CD4-positive, alpha-beta T cell treated with Interferon gamma for 1 hour (primary cell): Measurements from ENCODE around the gene PAFAH1B2.
"Not testable (repeated sequence)": the region's sequence is repeated elsewhere in the genome, so short reads cannot be mapped to it uniquely, and the experiment has no call there.

Source experiments
- DNase-seq: peaks from one replicate; pipeline ENCODE4 v3.0.0-alpha.2; 2020

Gene PAFAH1B2

GRCh38 chr11:117128289-117128688 lies 15.8 kb upstream of the PAFAH1B2 start:
- no peak for DNase-seq

- not testable (repeated sequence) for DNase-seq
Measured at GRCh38 chr11:117130396-117130795, 13.7 kb upstream of the PAFAH1B2 start.

GRCh38 chr11:117130879-117131278 lies 13.2 kb upstream of the PAFAH1B2 start:
- DNase-seq = no peak

GRCh38 chr11:117134431-117134830 lies 9.7 kb upstream of the PAFAH1B2 start:
- DNase-seq = no peak

- not testable (repeated sequence) for DNase-seq
Measured at GRCh38 chr11:117134979-117135378, 9.1 kb upstream of the PAFAH1B2 start.

GRCh38 chr11:117137223-117138086 lies 6.6 kb upstream of the PAFAH1B2 start:
- not testable (repeated sequence) for DNase-seq

GRCh38 chr11:117143390-117143789 lies 697 bp upstream of the PAFAH1B2 start:
- DNase-seq = peak; percentile 4

- peak; percentile 41 for DNase-seq
Measured at GRCh38 chr11:117144477-117145392, 648 bp downstream of the PAFAH1B2 start.

- DNase-seq = no peak
Measured at GRCh38 chr11:117145393-117145761, 1.3 kb downstream of the PAFAH1B2 start.

GRCh38 chr11:117146521-117146920 lies 2.4 kb downstream of the PAFAH1B2 start:
- no peak for DNase-seq

- DNase-seq = no peak
Measured at GRCh38 chr11:117152066-117152465, 8.0 kb downstream of the PAFAH1B2 start.

GRCh38 chr11:117154468-117154867 lies 10.4 kb downstream of the PAFAH1B2 start:
- DNase-seq = no peak

GRCh38 chr11:117157507-117157906 lies 13.4 kb downstream of the PAFAH1B2 start:
- no peak for DNase-seq

- no peak for DNase-seq
Measured at GRCh38 chr11:117159892-117160291, 15.8 kb downstream of the PAFAH1B2 start.

GRCh38 chr11:117160826-117161225 lies 16.7 kb downstream of the PAFAH1B2 start:
- DNase-seq = no peak

GRCh38 chr11:117166491-117166890 lies 22.4 kb downstream of the PAFAH1B2 start:
- DNase-seq = no peak

- no peak for DNase-seq
Measured at GRCh38 chr11:117169736-117170135, 25.6 kb downstream of the PAFAH1B2 start.

GRCh38 chr11:117170210-117170609 lies 26.1 kb downstream of the PAFAH1B2 start:
- no peak for DNase-seq

GRCh38 chr11:117171007-117171403 lies 26.9 kb downstream of the PAFAH1B2 start:
- no peak for DNase-seq

- no peak for DNase-seq
Measured at GRCh38 chr11:117171404-117172061, 27.4 kb downstream of the PAFAH1B2 start.

- no peak for DNase-seq
Measured at GRCh38 chr11:117172724-117173421, 28.8 kb downstream of the PAFAH1B2 start.

GRCh38 chr11:117175104-117175503 lies 31.0 kb downstream of the PAFAH1B2 start:
- no peak for DNase-seq

GRCh38 chr11:117175781-117176180 lies 31.7 kb downstream of the PAFAH1B2 start:
- DNase-seq = no peak
